ENCODE measurements around the gene PRTG. TPM values are rescaled to one million over a fixed set of nuclear protein-coding genes. Genes with fewer than 3 reads are reported as not detected.

The PRTG gene
- total and polyA plus RNA-seq, 9 of the 15 experiments (the other 6 are each of a cell fraction or from before 2014, with no cell fraction given) = under 0.01 to 0.14 (median 0.06) TPM; not detected in 1

- ATAC-seq (no peak), DNase-seq (ENCODE audit: extremely low read depth in 1 of 4, low spot score in 3 of 4) (no peak), FAIRE-seq (no peak)
- no peaks in the 10 kb centered on the region for H3K79me2 ChIP-seq (ENCODE audit: control insufficient read depth, insufficient read depth, low read length)
- intact Hi-C loops (cut with micrococcal nuclease) = no loop called here
- no peaks in the 10 kb centered on the region for H3K36me3 ChIP-seq (ENCODE audit: control insufficient read depth, insufficient read depth, low read length)
- ChIA-PET POLR2A (no interaction called here), CTCF (ENCODE audit: low intra/inter-chr PET ratio) (no interaction called here)
- no peaks in the 10 kb centered on the region for H3K9me3 ChIP-seq (replicated peaks; ENCODE audit: control insufficient read depth, insufficient read depth, low read depth, low read length)
- H3K9me1 ChIP-seq (ENCODE audit: control insufficient read depth, insufficient read depth, low read length) = no peaks in the 10 kb centered on the region
- no peaks in the 10 kb centered on the region for H4K20me1 ChIP-seq (replicated peaks; ENCODE audit: control insufficient read depth, insufficient read depth, low read length)
- no TSS peak for BruUV-seq (replicated peaks)
- no peak overlapping the region for H2AFZ ChIP-seq (ENCODE audit: low read depth, low read length)
- 0% methylated on average over 4 of the region's 4 CpGs for WGBS (ENCODE audit: insufficient coverage, low coverage, missing lambda C conversion rate)
- no peak overlapping the region for H3K27ac ChIP-seq (ENCODE audit: extremely low read depth, low read depth, low read length)
- H3K27me3 ChIP-seq (ENCODE audit: control insufficient read depth in 2 of 2, insufficient read depth in 2 of 2, low read length in 2 of 2) = peaks cover 0 to 10% of the 10 kb centered on the region in 2 experiments; a peak in 2 of 5 replicates
- H3K4me2 ChIP-seq (ENCODE audit: insufficient read depth, low read length) = no peak overlapping the region
- in situ Hi-C loops (cut with MboI) = no loop called here
- H3K9ac ChIP-seq (ENCODE audit: insufficient read depth in 1 of 2, low read depth in 2 of 2, low read length in 2 of 2) = no peak overlapping the region
- H3K4me3 ChIP-seq = no peak overlapping the region
- no peaks in the 10 kb centered on the region for H3K4me1 ChIP-seq (replicated peaks in 1 of 2; ENCODE audit: control insufficient read depth in 2 of 2, insufficient read depth in 2 of 2, low read length in 2 of 2)
- TF ChIP-seq PCBP1 (IDR thresholded peaks at IDR 0.05; ENCODE audit: low read depth, low read length, poor library complexity, severe bottlenecking) (no peak), ZNF431 (CRISPR knock-in tag; IDR thresholded peaks at IDR 0.05) (no peak), HOXB6 (CRISPR knock-in tag; IDR thresholded peaks at IDR 0.05; ENCODE audit: borderline replicate concordance) (no peak), PREB (CRISPR knock-in tag; IDR thresholded peaks at IDR 0.05) (no peak), ZFP36 (IDR thresholded peaks at IDR 0.05; ENCODE audit: low read depth, low read length, partially characterized antibody) (no peak), NUFIP1 (IDR thresholded peaks at IDR 0.05; ENCODE audit: partially characterized antibody) (no peak), ZNF224 (CRISPR knock-in tag; IDR thresholded peaks at IDR 0.05) (no peak), RERE (CRISPR knock-in tag; IDR thresholded peaks at IDR 0.05; ENCODE audit: borderline replicate concordance) (no peak), FOXM1 (IDR thresholded peaks at IDR 0.05; ENCODE audit: low read depth) (no peak), FOXM1 (CRISPR knock-in tag; IDR thresholded peaks at IDR 0.05; ENCODE audit: low read depth) (no peak), ZNF398 (CRISPR knock-in tag; IDR thresholded peaks at IDR 0.05) (no peak), NR2F6 (CRISPR knock-in tag; IDR thresholded peaks at IDR 0.05) (no peak), EHMT2 (IDR thresholded peaks at IDR 0.05) (no peak)
Measured at GRCh38 chr15:55698653-55699052, 44.3 kb downstream of the PRTG start.

All from K562 (cell line).